H1 (cell line): ENCODE data around the gene PLG. TPM values are rescaled to one million over a fixed set of nuclear protein-coding genes. Genes with fewer than 3 reads are reported as not detected.
"Not testable (repeated sequence)": the region's sequence is repeated elsewhere in the genome, so short reads cannot be mapped to it uniquely, and the experiment has no call there.

Source experiments
- CTCF ChIA-PET: fragments of 300-600 bp; sonication (Branson Sonifier 250); formaldehyde crosslinking; loops from one replicate; lab custom pipeline; 2021; ENCODE audit not compliant: partially characterized antibody; lab: Charles Lee
- POLR2A ChIA-PET: fragments of 300-600 bp; sonication (Branson Sonifier 250); formaldehyde crosslinking; loops from one replicate; lab custom pipeline; 2021; ENCODE audit warnings: inconsistent platforms; ENCODE audit not compliant: partially characterized antibody; lab: Charles Lee
- DNase-seq, 2 experiments: peaks; one replicate each; pipeline versions ENCODE4 v3.0.0 to v3.0.0-alpha.2; 2010 to 2022; ENCODE audit warnings: low spot score in 2 of 2, low read depth in 1 of 2, mixed read lengths in 1 of 2
- FAIRE-seq: peaks from 2 replicates; lab custom pipeline; 2011; peaks lifted over from hg19 to GRCh38; lab: Jason Lieb, UNC
- H2AFZ ChIP-seq: 2 replicates; pipeline ENCODE4 v1.8.1; 2012; ENCODE audit warnings: low read length, inconsistent platforms
- H2AK5ac ChIP-seq: 2 replicates; pipeline ENCODE4 v1.6.1; 2013; ENCODE audit warnings: low read depth, low read length
- H2BK120ac ChIP-seq: replicated peaks from 2 replicates; pipeline ENCODE3; 2013; ENCODE audit warnings: low read depth, low read length, inconsistent platforms
- H2BK12ac ChIP-seq: 2 replicates; pipeline ENCODE4 v1.6.1; 2013; ENCODE audit warnings: low read depth, low read length
- H2BK15ac ChIP-seq: 2 replicates; pipeline ENCODE4 v1.6.1; 2013; ENCODE audit warnings: low read length
- H2BK20ac ChIP-seq: 2 replicates; pipeline ENCODE4 v1.6.1; 2013; ENCODE audit warnings: low read length
- H2BK5ac ChIP-seq: 2 replicates; pipeline ENCODE4 v1.6.1; 2013; ENCODE audit warnings: low read depth, low read length
- H3K14ac ChIP-seq: 2 replicates; pipeline ENCODE4 v1.6.1; 2013; ENCODE audit warnings: inconsistent platforms; ENCODE audit not compliant: insufficient read length
- H3K18ac ChIP-seq: 2 replicates; pipeline ENCODE4 v1.6.1; 2013; ENCODE audit warnings: low read length; ENCODE audit errors: extremely low read depth
- H3K23ac ChIP-seq: 2 replicates; pipeline ENCODE4 v1.6.1; 2013; ENCODE audit warnings: inconsistent platforms; ENCODE audit not compliant: insufficient read length
- H3K23me2 ChIP-seq: 2 replicates; pipeline ENCODE4 v1.6.1; 2013; ENCODE audit warnings: low read depth, low read length
- H3K27ac ChIP-seq: 2 replicates; pipeline ENCODE4 v1.6.1; 2011; ENCODE audit warnings: low read depth, low read length, inconsistent platforms
- H3K27me3 ChIP-seq, 4 experiments: replicated peaks in 1 of 4; 1 replicate in 1 of 4; 2 replicates in 3 of 4; pipeline versions ENCODE4 v1.6.1 to v1.8.1; 2011 to 2013; ENCODE audit warnings: low read length in 3 of 4, mild to moderate bottlenecking in 3 of 4, inconsistent platforms in 2 of 4, mixed read lengths in 2 of 4, moderate library complexity in 1 of 4; ENCODE audit not compliant: control insufficient read depth in 3 of 4, insufficient read depth in 3 of 4; ENCODE audit errors: extremely low read depth in 1 of 4
- H3K36me3 ChIP-seq, 4 experiments: 2 replicates each; pipeline versions ENCODE4 v1.6.1 to v1.8.1; 2011 to 2013; ENCODE audit warnings: mild to moderate bottlenecking in 4 of 4, low read length in 3 of 4, moderate library complexity in 2 of 4, control low read depth in 1 of 4, inconsistent platforms in 1 of 4; ENCODE audit not compliant: insufficient read depth in 4 of 4, control insufficient read depth in 2 of 4
- H3K4ac ChIP-seq: replicated peaks from 2 replicates; pipeline ENCODE3; 2013; ENCODE audit warnings: low read length, low read depth, mixed read lengths, inconsistent platforms; ENCODE audit not compliant: insufficient read length
- H3K4me1 ChIP-seq, 4 experiments: replicated peaks in 1 of 4; 1 replicate in 1 of 4; 2 replicates in 3 of 4; pipeline versions ENCODE4 v1.6.1 to v1.8.1; 2011 to 2013; ENCODE audit warnings: low read length in 3 of 4, inconsistent platforms in 2 of 4, mixed read lengths in 1 of 4; ENCODE audit not compliant: insufficient read depth in 4 of 4, control insufficient read depth in 3 of 4
- H3K4me2 ChIP-seq, 2 experiments: 2 replicates each; pipeline versions ENCODE4 v1.6.1 to v1.8.1; 2011 to 2013; ENCODE audit warnings: low read depth in 2 of 2, low read length in 2 of 2, control low read depth in 1 of 2, inconsistent platforms in 1 of 2, mild to moderate bottlenecking in 1 of 2; ENCODE audit not compliant: insufficient read depth in 1 of 2
- H3K4me3 ChIP-seq, 4 experiments: fragments of 200-600, 300-600 bp in 1 of 4; sonication (generic), shearing (Covaris generic), sonication (Bioruptor Twin) in 1 of 4; 2 replicates each; pipeline versions ENCODE4 v1.5.1 to v1.8.1; 2011 to 2016; ENCODE audit warnings: low read length in 4 of 4, low read depth in 3 of 4, control low read depth in 2 of 4, inconsistent platforms in 2 of 4, mild to moderate bottlenecking in 2 of 4, mixed read lengths in 1 of 4, moderate library complexity in 1 of 4; ENCODE audit not compliant: insufficient read depth in 2 of 4; ENCODE audit errors: extremely low read depth in 1 of 4
- H3K56ac ChIP-seq: replicated peaks from 2 replicates; pipeline ENCODE3; 2013; ENCODE audit warnings: low read depth, mild to moderate bottlenecking, mixed read lengths, low read length, inconsistent platforms; ENCODE audit not compliant: insufficient read length
- H3K79me1 ChIP-seq: 2 replicates; pipeline ENCODE4 v1.6.1; 2013; ENCODE audit warnings: low read depth, low read length, control low read depth
- H3K79me2 ChIP-seq, 2 experiments: 2 replicates each; pipeline versions ENCODE4 v1.6.1 to v1.8.1; 2012 to 2013; ENCODE audit warnings: low read length in 2 of 2, mild to moderate bottlenecking in 2 of 2, inconsistent platforms in 1 of 2; ENCODE audit not compliant: insufficient read depth in 2 of 2, control insufficient read depth in 1 of 2
- H3K9ac ChIP-seq, 4 experiments: replicated peaks in 1 of 4; 1 replicate in 1 of 4; 2 replicates in 3 of 4; pipeline versions ENCODE4 v1.6.1 to v1.8.1; 2011 to 2013; ENCODE audit warnings: low read depth in 3 of 4, low read length in 3 of 4, control low read depth in 2 of 4, mild to moderate bottlenecking in 2 of 4, moderate library complexity in 2 of 4, inconsistent platforms in 1 of 4; ENCODE audit errors: extremely low read depth in 1 of 4
- H3K9me3 ChIP-seq, 2 experiments: 2 replicates each; pipeline versions ENCODE4 v1.6.1 to v1.8.1; 2012 to 2013; ENCODE audit warnings: mild to moderate bottlenecking in 2 of 2, moderate library complexity in 2 of 2, control low read depth in 1 of 2, inconsistent platforms in 1 of 2, low read depth in 1 of 2, low read length in 1 of 2, mixed read lengths in 1 of 2; ENCODE audit not compliant: insufficient read depth in 2 of 2
- H4K20me1 ChIP-seq, 2 experiments: replicated peaks in 1 of 2; 2 replicates each; pipeline versions ENCODE3 to v1.8.1; 2011 to 2013; ENCODE audit warnings: inconsistent platforms in 2 of 2, low read length in 2 of 2, mild to moderate bottlenecking in 1 of 2; ENCODE audit not compliant: insufficient read depth in 2 of 2, control insufficient read depth in 1 of 2
- H4K5ac ChIP-seq: 2 replicates; pipeline ENCODE4 v1.6.1; 2013; ENCODE audit warnings: low read length, low read depth, mixed read lengths, inconsistent platforms; ENCODE audit not compliant: insufficient read length
- H4K8ac ChIP-seq: 2 replicates; pipeline ENCODE4 v1.8.0; 2013; ENCODE audit warnings: mild to moderate bottlenecking, moderate library complexity, low read length, inconsistent platforms; ENCODE audit not compliant: insufficient read depth; ENCODE audit errors: extremely low read depth
- H4K91ac ChIP-seq: replicated peaks from 2 replicates; pipeline ENCODE3; 2013; ENCODE audit warnings: low read length, mixed read lengths, inconsistent platforms; ENCODE audit not compliant: insufficient read length
- WGBS, 2 experiments: shearing (Covaris generic) in 1 of 2; methylation state at CpG; one replicate each; pipeline versions ENCODE4 v1.1.6 to v1.1.7; 2013 to 2015; ENCODE audit warnings: low lambda C conversion rate in 2 of 2, mixed read lengths in 2 of 2, inconsistent platforms in 1 of 2, low coverage in 1 of 2, missing lambda C conversion rate in 1 of 2; ENCODE audit not compliant: insufficient replicate concordance in 2 of 2, insufficient coverage in 1 of 2, insufficient read length in 1 of 2; ENCODE audit errors: extremely low coverage in 1 of 2, missing lambda C conversion rate in 1 of 2; 5-methylcytosine and 5-hydroxymethylcytosine counted together
- polyA plus RNA-seq, 7 experiments: library from polyadenylated mRNA; depleted of rRNA in 3 of 7; stranded (reverse) in 5 of 7; unstranded in 2 of 7; fragments of >200 nt in 5 of 7; fragments of 200-250 nt in 2 of 7; gene quantifications; 1 replicate in 5 of 7; 2 replicates in 1 of 7; 4 replicates in 1 of 7; pipeline versions ENCODE4 v1.2.1 to v1.2.3, GENCODE V29; 2011 to 2013; ENCODE audit warnings: missing spikeins in 2 of 7, mixed read lengths in 2 of 7
- total RNA-seq: library from RNA; stranded (reverse); fragmentation: NEBNext Ultra II Directional; extraction: Animal tissue kit (Norgen Biotek cat#: 25700); gene quantifications from 2 replicates; pipeline ENCODE4 v1.2.1, GENCODE V29; 2021

The PLG gene
- total and polyA plus RNA-seq, 2 of the 8 experiments (the other 6 are each of a cell fraction or from before 2014, with no cell fraction given), result not detected

GRCh38 chr6:160704688-160705087 lies 2.6 kb downstream of the PLG start:
- H3K9me3 ChIP-seq, H2AK5ac ChIP-seq, H3K27ac ChIP-seq, H3K79me2 ChIP-seq, H3K4me1 ChIP-seq, H2AFZ ChIP-seq, H4K8ac ChIP-seq, DNase-seq, H2BK5ac ChIP-seq, H2BK20ac ChIP-seq, H4K20me1 ChIP-seq, H3K36me3 ChIP-seq, H3K4me2 ChIP-seq, H3K14ac ChIP-seq, CTCF ChIA-PET, H2BK120ac ChIP-seq, H2BK15ac ChIP-seq, H4K91ac ChIP-seq, H4K5ac ChIP-seq, H3K27me3 ChIP-seq, H3K4ac ChIP-seq, POLR2A ChIA-PET, H3K23ac ChIP-seq, H2BK12ac ChIP-seq, H3K9ac ChIP-seq, H3K23me2 ChIP-seq, H3K56ac ChIP-seq, FAIRE-seq, H3K4me3 ChIP-seq, H3K79me1 ChIP-seq, H3K18ac ChIP-seq: not testable (repeated sequence)
- 95% methylated on average over 7 of the region's 7 CpGs; no CpG with 5 or more reads in 1 of the 2 experiments for WGBS, 2 experiments

- H3K9ac ChIP-seq, H3K4me3 ChIP-seq, DNase-seq, H2BK15ac ChIP-seq, H4K20me1 ChIP-seq, H3K56ac ChIP-seq, H3K4ac ChIP-seq, H3K79me2 ChIP-seq, H2BK5ac ChIP-seq, H3K4me2 ChIP-seq, H3K18ac ChIP-seq, H3K23ac ChIP-seq, H4K8ac ChIP-seq, H3K4me1 ChIP-seq, H2BK120ac ChIP-seq, H3K14ac ChIP-seq, H3K79me1 ChIP-seq, H2BK20ac ChIP-seq, H3K27ac ChIP-seq, H2AK5ac ChIP-seq, H3K23me2 ChIP-seq, H2BK12ac ChIP-seq, H3K27me3 ChIP-seq, H3K36me3 ChIP-seq, FAIRE-seq, POLR2A ChIA-PET, H4K91ac ChIP-seq, H3K9me3 ChIP-seq, H2AFZ ChIP-seq, H4K5ac ChIP-seq: not testable (repeated sequence)
- CTCF ChIA-PET, result interaction anchor here (0.7 kb wide), 1 partner anchor 24 kb away, joined by 5 read pairs; no protein-coding TSS in a partner anchor
Measured at GRCh38 chr6:160708993-160709392, 6.9 kb downstream of the PLG start.
